DND-41 (cell line): Measurements from ENCODE around the gene MFAP2.

Experiments used
- CTCF ChIP-seq: IDR thresholded peaks from 2 replicates; pipeline ENCODE4 v1.5.1; 2012; ENCODE audit warnings: borderline replicate concordance, low read length, moderate library complexity, mild to moderate bottlenecking; ENCODE audit not compliant: poor library complexity, severe bottlenecking; ENCODE audit errors: extremely low read depth
- EZH2 ChIP-seq: IDR thresholded peaks from 3 replicates; pipeline ENCODE4 v1.6.1; 2012; ENCODE audit warnings: borderline replicate concordance, low read depth, mild to moderate bottlenecking, moderate library complexity, low read length, inconsistent platforms; ENCODE audit not compliant: severe bottlenecking

DNA sequence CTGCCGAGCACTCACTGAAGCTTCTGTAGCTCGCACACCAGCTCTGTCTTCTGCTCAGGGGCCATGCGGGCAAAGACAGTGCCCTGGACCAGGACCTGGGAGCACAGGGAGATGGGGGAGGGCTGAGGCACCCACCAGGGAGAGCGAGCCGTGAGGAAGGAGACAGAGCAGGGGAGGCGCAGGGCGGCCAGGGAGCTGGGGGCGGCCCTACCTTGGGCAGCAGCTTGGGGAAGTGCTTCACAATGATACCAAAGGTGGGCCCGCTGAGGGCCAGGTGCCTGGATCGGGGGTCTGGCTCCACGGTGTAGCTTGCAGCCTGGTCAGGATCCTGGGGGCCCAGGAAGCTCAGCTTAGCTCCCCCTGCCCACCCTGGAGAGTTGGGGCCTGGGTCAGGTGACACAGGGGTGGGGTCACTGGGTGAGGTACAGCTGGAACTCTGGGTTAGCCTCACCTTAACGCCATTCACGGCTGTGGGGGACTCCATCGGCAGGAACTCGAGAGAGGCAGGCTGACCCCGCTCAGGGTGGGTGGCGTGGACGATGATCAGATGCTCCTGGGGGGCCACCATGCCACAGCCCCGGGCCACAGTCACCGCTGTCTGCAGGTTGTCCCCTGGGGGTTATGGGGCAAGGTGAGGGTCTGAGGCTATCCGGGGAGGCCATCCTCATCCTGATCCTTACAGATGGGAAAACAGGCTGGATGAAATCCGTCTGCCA lies 9.4 kb upstream of the MFAP2 start:
- TF ChIP-seq CTCF (no peak), EZH2 (no peak)
